CD4-positive, CD25-positive, alpha-beta regulatory T cell (primary cell): Measurements from ENCODE around the gene PRKAG2. TPM values are rescaled to one million over a fixed set of nuclear protein-coding genes. Genes with fewer than 3 reads are reported as not detected.
"Not testable (repeated sequence)": the region's sequence is repeated elsewhere in the genome, so short reads cannot be mapped to it uniquely, and the experiment has no call there.

Experiments used
- ATAC-seq, 2 donors: fragments of 150-1000 bp; cut with Tn5 transposase; one replicate each; pipeline ENCODE4 v1.10.0; 2021; ENCODE audit warnings: low read depth in 2 of 2, moderate number of reproducible peaks in 2 of 2, moderate library complexity in 1 of 2
- DNase-seq, 3 donors: peaks; one replicate each; pipeline versions ENCODE4 v3.0.0 to v3.0.0-alpha.2; 2012 to 2022; ENCODE audit warnings: mixed read lengths in 1 of 3
- H3K27ac ChIP-seq: one replicate; pipeline ENCODE4 v1.7.0; 2013; ENCODE audit warnings: mild to moderate bottlenecking, low read length; ENCODE audit not compliant: insufficient read depth, poor library complexity, severe bottlenecking
- H3K27me3 ChIP-seq: one replicate; pipeline ENCODE4 v1.7.0; 2013; ENCODE audit warnings: low read length; ENCODE audit not compliant: control insufficient read depth, insufficient read depth
- H3K36me3 ChIP-seq: one replicate; pipeline ENCODE4 v1.7.0; 2013; ENCODE audit warnings: mild to moderate bottlenecking, low read length, moderate library complexity; ENCODE audit not compliant: control insufficient read depth, insufficient read depth
- H3K4me1 ChIP-seq: 2 replicates; pipeline ENCODE4 v1.7.0; 2013; ENCODE audit warnings: mild to moderate bottlenecking, low read length; ENCODE audit not compliant: insufficient read depth, control insufficient read depth, poor library complexity, severe bottlenecking
- H3K4me3 ChIP-seq: one replicate; pipeline ENCODE4 v1.7.0; 2013; ENCODE audit warnings: low read depth, mild to moderate bottlenecking, low read length, moderate library complexity
- H3K9me3 ChIP-seq, 2 experiments: 1 replicate in 1 of 2; 2 replicates in 1 of 2; pipeline ENCODE4 v1.7.0; 2013; ENCODE audit warnings: low read length in 2 of 2, mild to moderate bottlenecking in 1 of 2, moderate library complexity in 1 of 2; ENCODE audit not compliant: control insufficient read depth in 2 of 2
- H3K27ac Mint-ChIP-seq, 3 donors: one replicate each; pipeline ENCODE4 v1.8.0; 2020 to 2022; ENCODE audit warnings: mild to moderate bottlenecking in 3 of 3, mixed read lengths in 3 of 3, moderate library complexity in 2 of 3
- H3K27me3 Mint-ChIP-seq: one replicate; pipeline ENCODE4 v1.8.0; 2022; ENCODE audit warnings: mild to moderate bottlenecking, mixed read lengths
- H3K36me3 Mint-ChIP-seq: one replicate; pipeline ENCODE4 v1.8.0; 2020; ENCODE audit warnings: mixed read lengths
- H3K4me1 Mint-ChIP-seq, 4 donors: one replicate each; pipeline ENCODE4 v1.8.0; 2020 to 2022; ENCODE audit warnings: mixed read lengths in 4 of 4, mild to moderate bottlenecking in 1 of 4
- H3K4me3 Mint-ChIP-seq, 4 donors: one replicate each; pipeline ENCODE4 v1.8.0; 2020 to 2022; ENCODE audit warnings: mild to moderate bottlenecking in 4 of 4, mixed read lengths in 4 of 4, moderate library complexity in 3 of 4
- H3K9me3 Mint-ChIP-seq, 7 donors: one replicate each; pipeline ENCODE4 v1.8.0; 2020 to 2022; ENCODE audit warnings: mixed read lengths in 7 of 7, mild to moderate bottlenecking in 3 of 7, moderate library complexity in 2 of 7
- polyA plus RNA-seq, 4 donors: library from polyadenylated mRNA; unstranded; fragments of 300-500 nt; fragmentation: Illumina TruSeq; gene quantifications; one replicate each; pipeline ENCODE4 v1.2.3, GENCODE V29; 2021
- total RNA-seq: library from RNA; stranded (reverse); gene quantifications from one replicate; pipeline ENCODE4 v1.2.3, GENCODE V29; 2022

The PRKAG2 gene
- total and polyA plus RNA-seq, 5 donors from 2014 or later = 19.9 to 43.0 (median 26.1) TPM

- peaks cover 0 to 2% (median 0%) of the 10 kb centered on the region in 4 donors for H3K4me1 Mint-ChIP-seq
These were observed 43.6 kb upstream of the PRKAG2 start for GRCh38 chr7:151920488-151920887.

GRCh38 chr7:151919595-151919994 is 42.7 kb upstream of the PRKAG2 start:
- Mint-ChIP-seq H3K27ac (no peak overlapping the region), H3K4me1 (no peaks in the 10 kb centered on the region), H3K27me3 (peaks cover 25% of the 10 kb centered on the region), H3K9me3 (peaks cover 0 to 9% (median 0%) of the 10 kb centered on the region in 7 donors), H3K4me3 (no peak overlapping the region), H3K36me3 (no peaks in the 10 kb centered on the region)
- ATAC-seq (no peak), DNase-seq (no peak)
- Histone ChIP-seq H3K9me3 (no peaks in the 10 kb centered on the region), H3K27ac (no peak overlapping the region), H3K36me3 (no peaks in the 10 kb centered on the region), H3K27me3 (no peaks in the 10 kb centered on the region), H3K4me1 (no peaks in the 10 kb centered on the region), H3K4me3 (no peak overlapping the region)

More at GRCh38 chr7:151920488-151920887, 43.6 kb upstream of the PRKAG2 start:
- H3K27ac Mint-ChIP-seq = no peak overlapping the region
- H3K4me3 Mint-ChIP-seq = no peak overlapping the region
- peaks cover 0 to 4% (median 0%) of the 10 kb centered on the region in 7 donors for H3K9me3 Mint-ChIP-seq
- H3K4me1 ChIP-seq = no peaks in the 10 kb centered on the region
- DNase-seq (no peak), ATAC-seq (no peak)
- H3K36me3 Mint-ChIP-seq = no peaks in the 10 kb centered on the region
- H3K36me3 ChIP-seq = no peaks in the 10 kb centered on the region
- H3K9me3 ChIP-seq = no peaks in the 10 kb centered on the region
- H3K4me3 ChIP-seq = no peak overlapping the region
- no peaks in the 10 kb centered on the region for H3K27me3 ChIP-seq
- peaks cover 16% of the 10 kb centered on the region for H3K27me3 Mint-ChIP-seq
- no peak overlapping the region for H3K27ac ChIP-seq

GRCh38 chr7:151918510-151918843 is 41.6 kb upstream of the PRKAG2 start:
- Mint-ChIP-seq H3K27ac (no peak overlapping the region), H3K4me1 (no peaks in the 10 kb centered on the region), H3K36me3 (no peaks in the 10 kb centered on the region), H3K9me3 (peaks cover 0 to 13% (median 5%) of the 10 kb centered on the region in 7 donors), H3K27me3 (peaks cover 30% of the 10 kb centered on the region), H3K4me3 (no peak overlapping the region)
- H3K4me1 ChIP-seq = no peaks in the 10 kb centered on the region
- ATAC-seq = no peak
- DNase-seq = no peak
- H3K9me3 ChIP-seq = peaks cover 0 to 6% of the 10 kb centered on the region in 2 experiments
- no peaks in the 10 kb centered on the region for H3K36me3 ChIP-seq
- H3K4me3 ChIP-seq = no peak overlapping the region
- no peak overlapping the region for H3K27ac ChIP-seq
- H3K27me3 ChIP-seq = no peaks in the 10 kb centered on the region

GRCh38 chr7:151917791-151918509 is 41.0 kb upstream of the PRKAG2 start:
- no peak for ATAC-seq
- H3K27ac Mint-ChIP-seq = no peak overlapping the region

GRCh38 chr7:151914051-151914450 is 37.1 kb upstream of the PRKAG2 start:
- H3K4me3 ChIP-seq = no peak overlapping the region
- H3K27me3 ChIP-seq = peaks cover 3% of the 10 kb centered on the region
- Mint-ChIP-seq H3K4me1 (no peaks in the 10 kb centered on the region), H3K27ac (no peak overlapping the region), H3K4me3 (no peak overlapping the region), H3K9me3 (peaks cover 0 to 13% (median 5%) of the 10 kb centered on the region in 7 donors), H3K27me3 (peaks cover 47% of the 10 kb centered on the region), H3K36me3 (no peaks in the 10 kb centered on the region)
- no peaks in the 10 kb centered on the region for H3K4me1 ChIP-seq
- no peaks in the 10 kb centered on the region for H3K36me3 ChIP-seq
- H3K27ac ChIP-seq = no peak overlapping the region
- DNase-seq (no peak), ATAC-seq (no peak)
- H3K9me3 ChIP-seq = peaks cover 0 to 6% of the 10 kb centered on the region in 2 experiments

More at GRCh38 chr7:151917791-151918509, 41.0 kb upstream of the PRKAG2 start:
- DNase-seq = no peak
- Histone ChIP-seq H3K9me3 (peaks cover 0 to 6% of the 10 kb centered on the region in 2 experiments), H3K27me3 (no peaks in the 10 kb centered on the region), H3K4me1 (no peaks in the 10 kb centered on the region), H3K4me3 (no peak overlapping the region), H3K36me3 (no peaks in the 10 kb centered on the region), H3K27ac (no peak overlapping the region)
- Mint-ChIP-seq H3K9me3 (peaks cover 0 to 13% (median 5%) of the 10 kb centered on the region in 7 donors), H3K4me3 (no peak overlapping the region), H3K4me1 (no peaks in the 10 kb centered on the region), H3K36me3 (no peaks in the 10 kb centered on the region), H3K27me3 (peaks cover 32% of the 10 kb centered on the region)

- H3K27ac Mint-ChIP-seq, H3K4me3 Mint-ChIP-seq, H3K27ac ChIP-seq, H3K4me1 ChIP-seq, DNase-seq, H3K36me3 Mint-ChIP-seq, H3K4me1 Mint-ChIP-seq, H3K27me3 ChIP-seq, H3K4me3 ChIP-seq, H3K9me3 ChIP-seq, ATAC-seq, H3K36me3 ChIP-seq: not testable (repeated sequence)
- Mint-ChIP-seq H3K9me3 (peaks cover 1 to 14% (median 8%) of the 10 kb centered on the region in 7 donors), H3K27me3 (peaks cover 61% of the 10 kb centered on the region)
These were observed 33.7 kb upstream of the PRKAG2 start for GRCh38 chr7:151910655-151911054.

GRCh38 chr7:151907115-151907514 is 30.2 kb upstream of the PRKAG2 start:
- not testable (repeated sequence) for H3K36me3 Mint-ChIP-seq, H3K4me3 Mint-ChIP-seq, H3K4me3 ChIP-seq, H3K27ac ChIP-seq, H3K27me3 ChIP-seq, H3K36me3 ChIP-seq, H3K9me3 Mint-ChIP-seq, H3K4me1 Mint-ChIP-seq, H3K27ac Mint-ChIP-seq, H3K9me3 ChIP-seq, H3K4me1 ChIP-seq, DNase-seq, ATAC-seq
- peaks cover 47% of the 10 kb centered on the region for H3K27me3 Mint-ChIP-seq

GRCh38 chr7:151905766-151906165 is 28.9 kb upstream of the PRKAG2 start:
- H3K27me3 ChIP-seq = peaks cover 3% of the 10 kb centered on the region
- peaks cover 0 to 4% (median 2%) of the 10 kb centered on the region in 7 donors for H3K9me3 Mint-ChIP-seq
- H3K4me1 Mint-ChIP-seq = no peaks in the 10 kb centered on the region
- H3K4me1 ChIP-seq = no peaks in the 10 kb centered on the region
- no peak for ATAC-seq
- no peak overlapping the region for H3K27ac ChIP-seq
- DNase-seq = no peak
- no peak overlapping the region for H3K27ac Mint-ChIP-seq
- peaks cover 43% of the 10 kb centered on the region for H3K27me3 Mint-ChIP-seq
- no peaks in the 10 kb centered on the region for H3K36me3 ChIP-seq
- H3K4me3 Mint-ChIP-seq = no peak overlapping the region
- no peaks in the 10 kb centered on the region for H3K9me3 ChIP-seq
- no peak overlapping the region for H3K4me3 ChIP-seq
- H3K36me3 Mint-ChIP-seq = peaks cover 4% of the 10 kb centered on the region
